HG02852 (cell line): ENCODE data around the gene TSPAN10.
"Not testable (repeated sequence)": the region's sequence is repeated elsewhere in the genome, so short reads cannot be mapped to it uniquely, and the experiment has no call there.

Source experiments
- ATAC-seq: cut with Tn5 transposase; IDR thresholded peaks from one replicate; pipeline ENCODE4 v1.9.1; 2021; ENCODE audit warnings: mild to moderate bottlenecking, moderate library complexity; ENCODE audit not compliant: unreplicated experiment

TSPAN10 gene

GRCh38 chr17:81660441-81660840 is 23.4 kb downstream of the TSPAN10 start:
- ATAC-seq: no peak

- ATAC-seq: no peak
Measured at GRCh38 chr17:81662002-81662401, 25.0 kb downstream of the TSPAN10 start.

- no peak for ATAC-seq
Measured at GRCh38 chr17:81664051-81664470, 27.1 kb downstream of the TSPAN10 start.

- peak; percentile 8 for ATAC-seq
Measured at GRCh38 chr17:81665205-81666091, 28.5 kb downstream of the TSPAN10 start.

- ATAC-seq: no peak
Measured at GRCh38 chr17:81666092-81666341, 29.0 kb downstream of the TSPAN10 start.

GRCh38 chr17:81666342-81667191 is 29.6 kb downstream of the TSPAN10 start, which contains the start of the genes CCDC137 and OXLD1:
Gene CCDC137 (plus strand): TSS chr17:81666737. CDS start chr17:81666767, 30 bp downstream.
Gene OXLD1 (minus strand): TSS chr17:81666605. CDS start chr17:81666577, 28 bp downstream.
- ATAC-seq: peak; percentile 87

GRCh38 chr17:81667754-81668153 is 30.8 kb downstream of the TSPAN10 start:
- ATAC-seq: no peak

- ATAC-seq: no peak
Measured at GRCh38 chr17:81672504-81672903, 35.5 kb downstream of the TSPAN10 start.

GRCh38 chr17:81672954-81673353 is 36.0 kb downstream of the TSPAN10 start:
- ATAC-seq: no peak

- ATAC-seq: no peak
Measured at GRCh38 chr17:81673561-81674258, 36.7 kb downstream of the TSPAN10 start.

- not testable (repeated sequence) for ATAC-seq
Measured at GRCh38 chr17:81675515-81676221, 38.7 kb downstream of the TSPAN10 start.

- no peak for ATAC-seq
Measured at GRCh38 chr17:81676906-81677305, 39.9 kb downstream of the TSPAN10 start.

GRCh38 chr17:81680150-81680549 is 43.2 kb downstream of the TSPAN10 start:
- no peak for ATAC-seq

- ATAC-seq: no peak
Measured at GRCh38 chr17:81681672-81682071, 44.7 kb downstream of the TSPAN10 start.

- no peak for ATAC-seq
Measured at GRCh38 chr17:81682565-81683207, 45.7 kb downstream of the TSPAN10 start.

GRCh38 chr17:81683208-81683583 is 46.2 kb downstream of the TSPAN10 start:
- ATAC-seq: peak; percentile 8

GRCh38 chr17:81683584-81684441 is 46.8 kb downstream of the TSPAN10 start, which contains the start of the genes ARL16 and HGS:
Gene ARL16 (minus strand): TSS chr17:81683797. CDS start chr17:81683753, 44 bp downstream.
Gene HGS (plus strand): TSS chr17:81684011. CDS start chr17:81684067, 56 bp downstream.
- ATAC-seq: peak; percentile 87

GRCh38 chr17:81684442-81684911 is 47.5 kb downstream of the TSPAN10 start:
- ATAC-seq: no peak

GRCh38 chr17:81685108-81685507 is 48.1 kb downstream of the TSPAN10 start:
- ATAC-seq: no peak
